Fibroblast of pulmonary artery (primary cell): ENCODE results near the gene PAX6.
A peak's percentile ranks its signal among the peaks of the same experiment; 100 is the strongest.

ENCODE experiments used
- DNase-seq: peaks from one replicate; pipeline ENCODE4 v3.0.0-alpha.2; 2010; ENCODE audit warnings: low read depth
- H3K4me3 ChIP-seq: replicated peaks from 2 replicates; pipeline ENCODE4 v1.5.1; 2011; ENCODE audit warnings: low read depth, mild to moderate bottlenecking, control low read depth, low read length, moderate library complexity
- CTCF ChIP-seq: IDR thresholded peaks from 2 replicates; pipeline ENCODE4 v1.5.1; 2011; ENCODE audit warnings: mild to moderate bottlenecking, control low read depth, low read length, inconsistent platforms; ENCODE audit errors: missing control alignments

PAX6 gene

DNA sequence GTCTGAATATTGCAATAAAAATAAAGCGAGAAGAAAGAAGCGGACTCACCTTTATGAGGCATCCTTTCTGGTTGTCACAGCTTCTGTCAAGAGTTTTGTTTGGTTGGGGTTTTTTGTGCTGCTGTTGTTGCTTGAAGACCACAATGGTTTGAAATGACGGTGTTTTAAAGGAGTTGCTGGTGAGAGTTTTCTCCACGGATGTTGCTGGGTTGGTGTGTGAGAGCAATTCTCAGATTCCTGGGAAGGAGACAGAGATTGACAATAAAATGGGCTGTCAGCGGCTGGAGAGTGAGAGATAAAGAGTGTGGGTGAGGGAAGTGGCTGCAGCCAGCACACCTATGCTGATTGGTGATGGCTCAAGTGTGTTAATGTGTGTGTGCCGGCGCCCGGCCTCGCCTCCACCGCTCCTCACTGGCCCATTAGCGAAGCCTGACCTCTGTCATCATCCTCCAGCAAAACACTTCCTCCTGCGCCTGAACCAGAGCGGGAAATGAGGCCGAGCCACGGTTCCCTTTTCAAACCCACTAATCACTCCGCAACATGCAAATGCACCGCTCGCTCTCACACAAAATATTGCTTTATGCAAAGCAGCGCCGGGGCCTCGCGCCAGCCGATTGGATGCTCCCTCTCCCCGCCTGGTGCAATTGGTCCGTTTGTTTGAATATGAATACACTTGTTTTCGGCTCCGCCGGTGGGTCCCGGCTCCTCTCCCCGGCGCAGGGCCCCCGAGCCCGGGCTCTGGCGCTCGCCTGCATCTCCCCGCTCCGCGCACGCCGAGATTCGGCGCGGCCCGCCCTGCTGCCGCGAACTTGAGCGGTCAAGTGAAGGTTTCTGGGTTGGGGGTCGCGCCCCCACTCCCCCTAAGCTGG lies at the start of gene PAX6:
Gene PAX6, minus strand, starts transcription at position 544 of the 869 bp plus-strand sequence. CDS start 4,911 bp downstream, outside the sequence.
- no peak for TF ChIP-seq CTCF
- peak; percentile 24 for DNase-seq
- peak within 1 kb of the TSS; percentile 25 for H3K4me3 ChIP-seq

GRCh38 chr11:31860391-31860790 lies 49.3 kb upstream of the PAX6 start:
- DNase-seq = no peak
- no peak for TF ChIP-seq CTCF
- H3K4me3 ChIP-seq = no peak overlapping the region

- H3K4me3 ChIP-seq = no peak overlapping the region
- DNase-seq = no peak
- TF ChIP-seq CTCF = no peak
Observed at GRCh38 chr11:31856248-31856647, 45.1 kb upstream of the PAX6 start.

GRCh38 chr11:31855466-31855865 lies 44.3 kb upstream of the PAX6 start:
- no peak for TF ChIP-seq CTCF
- H3K4me3 ChIP-seq = no peak overlapping the region
- no peak for DNase-seq

DNA sequence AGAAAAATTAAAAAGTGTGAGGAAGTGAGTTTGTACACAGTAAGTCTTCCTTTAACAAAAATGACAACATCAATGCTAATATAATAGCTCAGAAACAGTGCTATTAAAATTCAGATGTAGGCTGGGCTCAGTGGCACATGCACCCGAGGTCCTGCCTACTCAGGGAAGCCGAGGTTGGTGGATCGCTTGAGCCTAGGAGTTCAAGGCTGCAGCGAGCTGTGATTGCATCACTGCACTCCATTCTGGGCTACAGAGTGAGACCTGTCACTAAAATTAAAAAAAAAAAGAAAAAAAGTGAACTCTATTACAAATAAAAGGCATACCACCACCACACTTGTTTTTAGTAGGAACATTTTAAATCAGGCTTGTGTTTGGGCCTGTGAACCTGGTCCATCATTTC lies 39.2 kb upstream of the PAX6 start:
- TF ChIP-seq CTCF = no peak
- no peak for DNase-seq
- no peak overlapping the region for H3K4me3 ChIP-seq

GRCh38 chr11:31847761-31848160 lies 36.6 kb upstream of the PAX6 start:
- H3K4me3 ChIP-seq = no peak overlapping the region
- DNase-seq = no peak
- TF ChIP-seq CTCF = no peak

GRCh38 chr11:31845331-31845730 lies 34.2 kb upstream of the PAX6 start:
- DNase-seq = no peak
- H3K4me3 ChIP-seq = no peak overlapping the region
- TF ChIP-seq CTCF = no peak
